AG04450 (cell line): ENCODE measurements around the gene RFTN1. TPM values are rescaled to one million over a fixed set of nuclear protein-coding genes. Genes with fewer than 3 reads are reported as not detected.

Source experiments
- CTCF ChIA-PET: fragments of 300-600, 350-600 bp; formaldehyde crosslinking; extraction: SDS; loops from one replicate; lab custom pipeline; 2022; ENCODE audit warnings: antibody characterized with exemption, inconsistent platforms; lab: Charles Lee
- POLR2A ChIA-PET: fragments of 350-600 bp; formaldehyde crosslinking; extraction: SDS; loops from one replicate; lab custom pipeline; 2021; ENCODE audit warnings: antibody characterized with exemption, inconsistent platforms; lab: Yijun Ruan, JAX
- DNase-seq: peaks from one replicate; pipeline ENCODE4 v3.0.0-alpha.2; 2011; ENCODE audit warnings: low read depth, low spot score
- H3K27ac ChIP-seq: one replicate; pipeline ENCODE4 v1.5.1; 2012; ENCODE audit warnings: low read depth, low read length, control low read depth
- H3K27me3 ChIP-seq: one replicate; pipeline ENCODE4 v1.6.0; 2012; ENCODE audit warnings: low read length; ENCODE audit not compliant: control insufficient read depth, insufficient read depth
- H3K4me3 ChIP-seq: 2 replicates; pipeline ENCODE4 v1.5.1; 2011; ENCODE audit warnings: mild to moderate bottlenecking, low read depth, low read length, control low read depth
- H3K9me3 ChIP-seq: 2 replicates; pipeline ENCODE4 v1.5.1; 2012; ENCODE audit warnings: low read length; ENCODE audit not compliant: control insufficient read depth, insufficient read depth
- polyA plus RNA-seq: library from polyadenylated mRNA; depleted of rRNA; stranded (reverse); fragments of >200 nt; gene quantifications from 2 replicates; pipeline ENCODE4 v1.2.3, GENCODE V29; 2011
- TF ChIP-seq, protein P1 (sequence below): IDR thresholded peaks from 2 replicates; pipeline ENCODE4 v1.5.1; 2011; ENCODE audit warnings: low read depth, low read length, control low read depth, inconsistent platforms

The RFTN1 gene
- polyA plus RNA-seq, 1 experiment: 97.3 TPM

DNA sequence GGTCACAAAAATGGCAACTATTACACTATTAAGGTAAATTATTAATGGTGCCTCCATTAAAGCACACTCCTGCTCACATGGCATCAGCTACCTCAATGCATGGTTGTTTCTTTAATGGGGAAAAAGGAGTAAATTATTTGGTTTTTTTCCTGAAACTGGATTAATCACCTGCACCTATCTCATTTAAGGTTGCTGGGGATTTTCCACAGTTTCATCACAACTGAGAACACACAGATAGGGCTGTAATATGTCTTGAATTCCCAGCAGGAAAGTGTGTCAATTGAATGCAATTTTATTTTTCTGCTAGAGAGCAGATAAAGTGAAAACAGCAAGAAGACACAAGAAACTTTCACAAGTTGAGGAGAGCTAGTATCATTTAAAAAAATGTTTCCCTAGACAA, 36.4 kb downstream of the RFTN1 start:
- Histone ChIP-seq H3K4me3 (no peak overlapping the region), H3K9me3 (no peaks in the 10 kb centered on the region), H3K27ac (peak overlapping the region; percentile 94), H3K27me3 (no peaks in the 10 kb centered on the region)
- TF ChIP-seq, protein P1, sequence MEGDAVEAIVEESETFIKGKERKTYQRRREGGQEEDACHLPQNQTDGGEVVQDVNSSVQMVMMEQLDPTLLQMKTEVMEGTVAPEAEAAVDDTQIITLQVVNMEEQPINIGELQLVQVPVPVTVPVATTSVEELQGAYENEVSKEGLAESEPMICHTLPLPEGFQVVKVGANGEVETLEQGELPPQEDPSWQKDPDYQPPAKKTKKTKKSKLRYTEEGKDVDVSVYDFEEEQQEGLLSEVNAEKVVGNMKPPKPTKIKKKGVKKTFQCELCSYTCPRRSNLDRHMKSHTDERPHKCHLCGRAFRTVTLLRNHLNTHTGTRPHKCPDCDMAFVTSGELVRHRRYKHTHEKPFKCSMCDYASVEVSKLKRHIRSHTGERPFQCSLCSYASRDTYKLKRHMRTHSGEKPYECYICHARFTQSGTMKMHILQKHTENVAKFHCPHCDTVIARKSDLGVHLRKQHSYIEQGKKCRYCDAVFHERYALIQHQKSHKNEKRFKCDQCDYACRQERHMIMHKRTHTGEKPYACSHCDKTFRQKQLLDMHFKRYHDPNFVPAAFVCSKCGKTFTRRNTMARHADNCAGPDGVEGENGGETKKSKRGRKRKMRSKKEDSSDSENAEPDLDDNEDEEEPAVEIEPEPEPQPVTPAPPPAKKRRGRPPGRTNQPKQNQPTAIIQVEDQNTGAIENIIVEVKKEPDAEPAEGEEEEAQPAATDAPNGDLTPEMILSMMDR: no peak
- CTCF ChIA-PET: interaction anchor here (0.8 to 1.9 kb wide), 3 partner anchors 19 to 187 kb away, joined by 3 to 6 read pairs (median 4); no protein-coding TSS in a partner anchor
- POLR2A ChIA-PET: interaction anchor here (0.5 to 2.4 kb wide), 10 partner anchors 20 to 407 kb away, joined by 3 to 13 read pairs (median 3); partner anchors contain the start of gene RFTN1
- no peak for DNase-seq

GRCh38 chr3:16476636-16477035, 36.9 kb downstream of the RFTN1 start:
- CTCF ChIA-PET: interaction anchor here (0.6 to 1.9 kb wide), 6 partner anchors 19 to 187 kb away, joined by 3 to 6 read pairs (median 4); no protein-coding TSS in a partner anchor
- Histone ChIP-seq H3K27ac (peak overlapping the region; percentile 94), H3K4me3 (no peak overlapping the region), H3K9me3 (no peaks in the 10 kb centered on the region), H3K27me3 (no peaks in the 10 kb centered on the region)
- peak; percentile 95 for DNase-seq
- POLR2A ChIA-PET: interaction anchor here (0.5 to 2.4 kb wide), 10 partner anchors 20 to 407 kb away, joined by 3 to 13 read pairs (median 3); partner anchors contain the start of gene RFTN1
- TF ChIP-seq, protein P1: no peak

- ChIA-PET POLR2A (interaction anchor here (1.2 to 2.4 kb wide), 3 partner anchors 8 to 37 kb away, joined by 6 to 13 read pairs (median 7); partner anchors contain the start of gene RFTN1), CTCF (interaction anchor here (0.9 to 1.5 kb wide), 3 partner anchors 20 to 186 kb away, joined by 3 to 5 read pairs (median 4); no protein-coding TSS in a partner anchor)
- Histone ChIP-seq H3K4me3 (no peak overlapping the region), H3K27me3 (no peaks in the 10 kb centered on the region), H3K27ac (peak overlapping the region; percentile 94), H3K9me3 (no peaks in the 10 kb centered on the region)
- TF ChIP-seq, protein P1: no peak
- DNase-seq: no peak
Measured at GRCh38 chr3:16475766-16476165, 37.7 kb downstream of the RFTN1 start.

- H3K4me3 ChIP-seq: no peak overlapping the region
- POLR2A ChIA-PET: interaction anchor here (1.2 kb wide), 1 partner anchor 9 kb away, joined by 6 read pairs; no protein-coding TSS in a partner anchor
- H3K27me3 ChIP-seq: no peaks in the 10 kb centered on the region
- peak overlapping the region; percentile 91 for H3K27ac ChIP-seq
- peaks cover 5% of the 10 kb centered on the region; the same call in 1 of the 2 replicates for H3K9me3 ChIP-seq
- DNase-seq: peak; percentile 87
- CTCF ChIA-PET: no interaction called here
- TF ChIP-seq, protein P1: no peak
Measured at GRCh38 chr3:16474920-16475319, 38.6 kb downstream of the RFTN1 start.

DNA sequence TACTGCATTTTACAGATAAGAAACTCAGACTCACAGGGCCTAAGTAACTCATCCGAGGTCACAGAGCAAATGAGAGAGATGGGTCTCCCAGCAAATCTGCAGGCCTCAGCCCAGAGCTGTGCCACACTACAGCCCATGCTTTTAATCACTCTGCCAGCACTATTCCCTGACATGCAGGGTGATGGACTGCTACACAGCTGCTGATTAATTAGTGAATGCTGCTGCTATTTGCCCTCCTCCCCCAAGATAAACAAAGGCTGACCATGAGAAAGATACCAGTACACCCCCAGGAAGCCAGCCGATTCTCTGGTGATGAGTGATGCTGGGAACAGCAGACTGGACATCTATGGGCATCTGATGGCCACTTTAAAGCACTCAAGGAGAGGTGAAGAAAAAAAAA, 39.3 kb downstream of the RFTN1 start:
- DNase-seq: no peak
- CTCF ChIA-PET: no interaction called here
- H3K27me3 ChIP-seq: no peaks in the 10 kb centered on the region
- no peak overlapping the region for H3K4me3 ChIP-seq
- POLR2A ChIA-PET: no interaction called here
- TF ChIP-seq, protein P1: no peak
- H3K27ac ChIP-seq: peak overlapping the region; percentile 91
- peaks cover 5% of the 10 kb centered on the region; the same call in 1 of the 2 replicates for H3K9me3 ChIP-seq
